Gastroesophageal sphincter (tissue), 4 donors: ENCODE results near the gene TTLL8. TPM values are rescaled to one million over a fixed set of nuclear protein-coding genes. Genes with fewer than 3 reads are reported as not detected.

Experiments
- ATAC-seq: fragments of 150-250 bp; one replicate; pipeline ENCODE4 v1.9.1; 2016; ENCODE audit warnings: mild to moderate bottlenecking, moderate library complexity
- H3K27ac ChIP-seq, 4 donors: fragments of 200-600 bp; sonication (generic) in 3 of 4; 1 replicate in 3 of 4; 2 replicates in 1 of 4; pipeline ENCODE4 v1.5.1; 2016 to 2019
- H3K27me3 ChIP-seq: fragments of 200-600 bp; sonication (generic); one replicate; pipeline ENCODE4 v1.5.1; 2019
- H3K36me3 ChIP-seq, 2 donors: fragments of 200-600 bp; sonication (generic); one replicate each; pipeline ENCODE4 v1.5.1; 2019; ENCODE audit warnings: control low read depth in 1 of 2
- H3K4me1 ChIP-seq, 3 donors: fragments of 200-600 bp; sonication (generic); 1 replicate in 2 of 3; 2 replicates in 1 of 3; pipeline ENCODE4 v1.5.1; 2016 to 2019; ENCODE audit warnings: control low read depth in 2 of 3
- H3K4me3 ChIP-seq, 2 donors: fragments of 200-600 bp; sonication (generic); one replicate each; pipeline ENCODE4 v1.5.1; 2019; ENCODE audit warnings: mild to moderate bottlenecking in 1 of 2, moderate library complexity in 1 of 2
- H3K9me3 ChIP-seq, 3 donors: fragments of 200-600 bp; sonication (generic); one replicate each; pipeline ENCODE4 v1.5.1; 2017 to 2019; ENCODE audit warnings: control low read depth in 2 of 3
- EP300 ChIP-seq: sonication (generic); formaldehyde crosslinking; IDR thresholded peaks from one replicate; pipeline ENCODE4 v1.6.1; 2017; ENCODE audit warnings: antibody characterized with exemption, mild to moderate bottlenecking
- POLR2A ChIP-seq, 2 donors: fragments of 450-650 bp; IDR thresholded peaks; one replicate each; pipeline ENCODE4 v1.6.1; 2017; ENCODE audit warnings: antibody characterized with exemption in 2 of 2, mild to moderate bottlenecking in 2 of 2, moderate library complexity in 1 of 2
- POLR2AphosphoS5 ChIP-seq: sonication (generic); formaldehyde crosslinking; IDR thresholded peaks from one replicate; pipeline ENCODE4 v1.6.1; 2017; ENCODE audit warnings: antibody characterized with exemption
- WGBS, 2 donors: methylation state at CpG; one replicate each; pipeline ENCODE4 v1.1.5; 2018; ENCODE audit warnings: low coverage in 1 of 2; 5-methylcytosine and 5-hydroxymethylcytosine counted together
- total RNA-seq, 4 donors: library from RNA; depleted of rRNA; stranded (reverse); fragments of >200 nt; gene quantifications; one replicate each; pipeline ENCODE4 v1.1.0, GENCODE V29; 2016
- TF ChIP-seq, protein P1 (sequence below), 4 experiments: fragments of 200-600 bp in 2 of 4; fragments of 450-650 bp in 2 of 4; sonication (generic) in 1 of 4; IDR thresholded peaks; one replicate each; pipeline ENCODE4 v1.5.1; 2017 to 2019; ENCODE audit warnings: antibody characterized with exemption in 4 of 4, mild to moderate bottlenecking in 2 of 4, moderate library complexity in 2 of 4

The TTLL8 gene
- total RNA-seq, 4 donors from 2014 or later = not detected

DNA sequence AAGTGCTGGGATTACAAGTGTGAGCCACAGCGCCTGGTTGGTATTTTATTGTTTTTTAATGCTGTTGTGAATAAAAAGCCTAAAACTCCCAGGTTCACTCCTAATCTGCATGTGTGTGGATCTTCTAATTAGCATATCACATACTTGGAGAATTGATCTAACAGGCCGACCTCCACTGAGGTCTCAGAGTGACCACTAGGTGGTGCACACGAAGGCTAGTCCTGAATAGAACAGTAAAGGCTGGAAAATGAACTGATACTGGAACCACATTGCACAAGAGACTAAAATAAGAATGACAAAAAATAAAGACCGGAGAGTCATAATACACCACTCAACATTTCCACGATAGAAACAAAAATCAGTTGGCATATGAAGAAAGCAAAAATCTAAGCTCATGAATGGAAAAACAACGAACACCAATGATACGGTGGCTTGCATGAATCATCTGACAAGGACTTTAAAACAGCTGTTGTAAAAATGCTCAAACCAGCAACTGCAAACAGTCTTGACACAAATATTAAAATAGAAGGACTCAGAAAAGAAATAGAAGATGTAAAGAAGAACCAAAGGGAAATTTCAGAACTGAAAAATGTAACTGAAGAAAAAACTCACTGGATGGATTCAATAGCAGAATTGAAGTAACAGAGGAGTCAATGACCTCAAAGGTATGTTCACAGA, 78.4 kb downstream of the TTLL8 start:
- 31 to 50% methylated on average over 5 to 7 of the region's 7 CpGs for WGBS, 2 donors
- Histone ChIP-seq H3K27me3 (peaks cover 43% of the 10 kb centered on the region), H3K27ac (no peak overlapping the region), H3K9me3 (peaks cover 0 to 16% (median 0%) of the 10 kb centered on the region in 3 donors), H3K36me3 (no peaks in the 10 kb centered on the region), H3K4me3 (no peak overlapping the region), H3K4me1 (peaks cover 0 to 11% (median 8%) of the 10 kb centered on the region in 3 donors)
- no peak for ATAC-seq
- TF ChIP-seq EP300 (no peak), POLR2A (IDR thresholded peaks at IDR 0.05) (no peak)
- TF ChIP-seq, protein P1, sequence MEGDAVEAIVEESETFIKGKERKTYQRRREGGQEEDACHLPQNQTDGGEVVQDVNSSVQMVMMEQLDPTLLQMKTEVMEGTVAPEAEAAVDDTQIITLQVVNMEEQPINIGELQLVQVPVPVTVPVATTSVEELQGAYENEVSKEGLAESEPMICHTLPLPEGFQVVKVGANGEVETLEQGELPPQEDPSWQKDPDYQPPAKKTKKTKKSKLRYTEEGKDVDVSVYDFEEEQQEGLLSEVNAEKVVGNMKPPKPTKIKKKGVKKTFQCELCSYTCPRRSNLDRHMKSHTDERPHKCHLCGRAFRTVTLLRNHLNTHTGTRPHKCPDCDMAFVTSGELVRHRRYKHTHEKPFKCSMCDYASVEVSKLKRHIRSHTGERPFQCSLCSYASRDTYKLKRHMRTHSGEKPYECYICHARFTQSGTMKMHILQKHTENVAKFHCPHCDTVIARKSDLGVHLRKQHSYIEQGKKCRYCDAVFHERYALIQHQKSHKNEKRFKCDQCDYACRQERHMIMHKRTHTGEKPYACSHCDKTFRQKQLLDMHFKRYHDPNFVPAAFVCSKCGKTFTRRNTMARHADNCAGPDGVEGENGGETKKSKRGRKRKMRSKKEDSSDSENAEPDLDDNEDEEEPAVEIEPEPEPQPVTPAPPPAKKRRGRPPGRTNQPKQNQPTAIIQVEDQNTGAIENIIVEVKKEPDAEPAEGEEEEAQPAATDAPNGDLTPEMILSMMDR (IDR thresholded peaks at IDR 0.05) = peak in 3 of 4 experiments; percentile 34 to 55 (median 34)

DNA sequence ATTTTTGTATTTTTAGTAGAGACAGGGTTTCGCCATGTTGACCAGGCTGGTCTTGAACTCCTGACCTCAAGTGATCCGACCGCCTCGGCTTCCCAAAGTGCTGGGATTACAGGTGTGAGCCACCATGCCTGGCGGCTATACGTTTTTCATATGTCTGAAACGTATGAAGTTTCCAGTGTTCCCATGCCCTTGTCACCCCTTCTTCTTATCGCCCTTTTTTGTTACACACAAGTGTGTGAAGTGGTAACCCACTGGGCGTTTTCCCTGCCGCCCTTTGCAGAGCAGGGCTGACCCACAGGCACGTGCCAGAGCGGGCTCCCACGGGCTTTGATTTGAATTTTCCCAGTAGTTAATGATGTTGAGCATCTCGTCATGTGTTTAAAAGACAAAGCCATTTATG, 80.5 kb downstream of the TTLL8 start:
- Histone ChIP-seq H3K27ac (no peak overlapping the region), H3K4me1 (peaks cover 0 to under 1% (median 0%) of the 10 kb centered on the region in 3 donors), H3K4me3 (no peak overlapping the region), H3K9me3 (peaks cover 0 to 16% (median 0%) of the 10 kb centered on the region in 3 donors), H3K36me3 (no peaks in the 10 kb centered on the region), H3K27me3 (peaks cover 21% of the 10 kb centered on the region)
- TF ChIP-seq POLR2A (IDR thresholded peaks at IDR 0.05) (no peak), POLR2AphosphoS5 (no peak), EP300 (no peak)
- TF ChIP-seq, protein P1 (IDR thresholded peaks at IDR 0.05) = no peak
- 75 to 81% methylated on average over 10 to 14 of the region's 14 CpGs for WGBS, 2 donors
- no peak for ATAC-seq

DNA sequence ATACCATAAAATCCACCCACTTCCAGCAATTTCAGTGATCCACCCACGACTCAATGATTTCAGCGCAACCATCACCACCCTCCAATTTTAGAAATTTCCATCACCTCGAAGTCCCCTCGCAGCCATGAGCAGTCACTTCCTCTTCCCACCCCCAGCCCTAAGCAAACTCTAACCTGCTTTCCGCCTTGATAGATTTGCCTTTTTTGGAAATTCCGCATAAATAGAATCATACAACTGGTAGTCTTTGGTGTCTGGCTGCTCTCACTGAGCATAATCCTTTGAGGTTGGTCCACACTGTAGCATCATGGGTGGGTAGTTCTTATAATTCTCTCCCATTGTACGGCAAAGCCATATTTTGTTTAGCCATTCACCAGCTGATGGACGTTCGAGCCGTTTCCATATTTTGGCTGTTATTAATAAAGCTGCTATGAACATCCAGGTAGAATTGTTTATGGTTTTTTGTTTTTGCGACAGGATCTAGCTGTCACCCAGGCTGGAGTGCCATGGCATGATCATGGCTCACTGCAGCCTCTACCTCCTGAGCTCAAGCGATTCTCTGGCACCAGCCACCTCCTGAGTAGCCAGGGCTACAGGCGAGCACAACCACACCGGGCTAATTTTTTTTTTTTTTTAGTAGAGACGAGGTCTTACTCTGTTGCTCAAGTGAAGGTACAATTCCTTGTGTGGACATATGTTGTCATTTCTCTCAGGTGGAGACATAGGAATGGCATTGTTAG, 81.5 kb downstream of the TTLL8 start:
- WGBS, 2 donors = 59 to 60% methylated on average over 14 to 15 of the region's 15 CpGs
- ATAC-seq = no peak
- no peak overlapping the region for H3K4me3 ChIP-seq
- H3K27ac ChIP-seq = no peak overlapping the region
- peaks cover 0 to 10% (median 5%) of the 10 kb centered on the region in 3 donors for H3K4me1 ChIP-seq
- H3K27me3 ChIP-seq = peaks cover 12% of the 10 kb centered on the region
- no peaks in the 10 kb centered on the region for H3K36me3 ChIP-seq
- no peak for TF ChIP-seq EP300
- TF ChIP-seq, protein P1 (IDR thresholded peaks at IDR 0.05) = no peak
- TF ChIP-seq POLR2A (IDR thresholded peaks at IDR 0.05) = no peak
- TF ChIP-seq POLR2AphosphoS5 = no peak
- peaks cover 0 to 16% (median 0%) of the 10 kb centered on the region in 3 donors for H3K9me3 ChIP-seq

DNA sequence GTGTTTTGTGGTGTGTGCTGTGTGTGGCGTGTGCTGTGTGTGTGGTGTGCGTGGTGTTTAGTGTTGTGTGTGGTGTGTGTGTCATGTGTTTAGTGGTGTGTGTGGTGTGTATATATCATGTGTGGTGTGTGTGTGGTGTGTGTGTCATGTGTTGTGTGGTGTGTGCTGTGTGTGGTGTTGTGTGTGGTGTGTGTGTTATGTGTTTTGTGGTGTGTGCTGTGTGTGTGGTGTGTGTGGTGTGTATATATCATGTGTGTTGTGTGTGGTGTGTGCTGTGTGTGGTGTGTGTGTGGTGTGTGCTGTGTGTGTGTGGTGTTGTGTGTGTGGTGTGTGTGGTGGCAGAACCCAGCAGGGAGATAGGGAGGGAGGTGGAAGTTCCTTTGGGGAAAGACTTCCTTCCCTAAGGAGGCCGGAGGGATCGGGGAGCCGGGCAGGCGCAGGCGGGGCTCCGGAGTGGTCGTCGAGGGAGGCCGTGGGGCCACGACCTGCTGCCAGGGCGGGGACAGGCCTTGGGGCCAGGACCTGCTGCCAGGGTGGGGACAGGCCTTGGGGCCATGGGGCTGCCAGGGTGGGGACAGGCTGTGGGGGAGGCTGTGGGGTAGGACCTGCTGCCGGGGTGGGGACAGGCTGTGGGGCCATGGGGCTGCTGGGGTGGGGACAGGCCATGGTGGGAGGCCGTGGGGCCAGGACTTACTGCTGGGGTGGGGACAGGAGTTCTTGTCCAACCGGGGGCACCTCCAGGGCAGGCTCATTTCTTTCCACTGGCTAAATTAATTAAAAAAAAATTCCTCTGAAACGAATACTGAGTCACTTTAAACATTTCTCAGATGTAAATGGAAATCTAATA, 82.3 kb downstream of the TTLL8 start:
- WGBS, 2 donors = 0 to 4% methylated on average over 1 to 3 of the region's 17 CpGs
- H3K4me3 ChIP-seq = no peak overlapping the region
- ATAC-seq = no peak
- H3K27me3 ChIP-seq = peaks cover 5% of the 10 kb centered on the region
- H3K4me1 ChIP-seq = peaks cover 0 to 19% (median 12%) of the 10 kb centered on the region in 3 donors
- no peak for TF ChIP-seq EP300
- TF ChIP-seq POLR2AphosphoS5 = no peak
- TF ChIP-seq POLR2A (IDR thresholded peaks at IDR 0.05) = no peak
- TF ChIP-seq, protein P1 (IDR thresholded peaks at IDR 0.05) = no peak
- peak overlapping the region in 3 of 4 donors; percentile 20 to 53 (median 40) for H3K27ac ChIP-seq
- H3K36me3 ChIP-seq = no peaks in the 10 kb centered on the region
- peaks cover 0 to 16% (median 0%) of the 10 kb centered on the region in 3 donors for H3K9me3 ChIP-seq
